Gastrocnemius medialis (tissue), 4 donors: Measurements from ENCODE around the gene ARHGAP15. TPM values are rescaled to one million over a fixed set of nuclear protein-coding genes. Genes with fewer than 3 reads are reported as not detected.

Experiments used
- ATAC-seq, 2 donors: fragments of 150-250 bp; one replicate each; pipeline ENCODE4 v1.9.1; 2016
- DNase-seq, 2 donors: peaks; one replicate each; pipeline ENCODE4 v3.0.0-alpha.2; 2019
- H3K27ac ChIP-seq, 4 donors: fragments of 200-600 bp; sonication (generic); 1 replicate in 1 of 4; 2 replicates in 3 of 4; pipeline ENCODE4 v1.5.1; 2016 to 2018; ENCODE audit warnings: mild to moderate bottlenecking in 2 of 4, moderate library complexity in 1 of 4
- H3K27me3 ChIP-seq, 3 donors: fragments of 200-600 bp; sonication (generic) in 2 of 3; 1 replicate in 1 of 3; 2 replicates in 2 of 3; pipeline versions ENCODE4 v1.5.1 to v1.6.0; 2016 to 2019; ENCODE audit warnings: mild to moderate bottlenecking in 1 of 3, moderate library complexity in 1 of 3
- H3K36me3 ChIP-seq, 2 donors: fragments of 200-600 bp; sonication (generic) in 1 of 2; one replicate each; pipeline ENCODE4 v1.5.1; 2017 to 2018
- H3K4me1 ChIP-seq, 2 donors: fragments of 200-600 bp; sonication (generic) in 1 of 2; one replicate each; pipeline ENCODE4 v1.5.1; 2016 to 2017; ENCODE audit warnings: mild to moderate bottlenecking in 2 of 2
- H3K4me3 ChIP-seq, 4 donors: fragments of 200-600 bp; sonication (generic) in 3 of 4; 1 replicate in 1 of 4; 2 replicates in 3 of 4; pipeline ENCODE4 v1.5.1; 2016 to 2019; ENCODE audit warnings: mild to moderate bottlenecking in 2 of 4
- H3K9me3 ChIP-seq, 3 donors: fragments of 200-600 bp; sonication (generic) in 2 of 3; 1 replicate in 1 of 3; 2 replicates in 2 of 3; pipeline ENCODE4 v1.5.1; 2016 to 2019
- CTCF ChIP-seq, 5 experiments: fragments of 450-650 bp in 3 of 5; fragments of 200-600 bp in 2 of 5; sonication (generic) in 2 of 5; IDR thresholded peaks in 4 of 5; conservative IDR thresholded peaks in 1 of 5; 1 replicate in 4 of 5; 2 replicates in 1 of 5; pipeline ENCODE4 v1.5.1; 2016 to 2019; ENCODE audit warnings: antibody characterized with exemption in 5 of 5, mild to moderate bottlenecking in 3 of 5, moderate library complexity in 3 of 5
- POLR2A ChIP-seq, 2 donors: fragments of 450-650 bp; IDR thresholded peaks; one replicate each; pipeline ENCODE4 v1.6.1; 2017; ENCODE audit warnings: antibody characterized with exemption in 2 of 2, mild to moderate bottlenecking in 2 of 2, moderate library complexity in 2 of 2
- in situ Hi-C, 4 donors: fragments of 200-750 bp; cut with MboI; loops; one replicate each; pipeline versions ENCODE4 v1.15.0 to v1.8.0; 2017; ENCODE audit warnings: low sequenced_read_pairs in 4 of 4
- intact Hi-C: fragments of 100-400 bp; cut with DNase I; formaldehyde crosslinking; loops from one replicate; pipeline ENCODE4 v1.15.1; 2023; ENCODE audit warnings: low total_unique reads
- total RNA-seq, 4 donors: library from RNA; depleted of rRNA; stranded (reverse); fragments of >200 nt; gene quantifications; one replicate each; pipeline versions ENCODE4 v1.1.0 to v1.2.3, GENCODE V29; 2016

Gene ARHGAP15
- total RNA-seq, 4 donors from 2014 or later, result 1.2 to 3.2 (median 1.3) TPM; not detected in 1

GRCh38 chr2:143282684-143283083 lies 153.5 kb downstream of the ARHGAP15 start:
- TF ChIP-seq POLR2A (IDR thresholded peaks at IDR 0.05) (no peak), CTCF (IDR thresholded peaks at IDR 0.05 in 4 of 5, conservative IDR thresholded peaks at IDR 0.05 in 1 of 5) (no peak)
- no peak overlapping the region for H3K4me3 ChIP-seq
- no peak for DNase-seq
- no peaks in the 10 kb centered on the region for H3K4me1 ChIP-seq
- no peaks in the 10 kb centered on the region for H3K9me3 ChIP-seq
- no peaks in the 10 kb centered on the region for H3K36me3 ChIP-seq
- ATAC-seq, result no peak
- intact Hi-C loops (no loop called here), in situ Hi-C loops (no loop called here)
- H3K27ac ChIP-seq, result no peak overlapping the region
- H3K27me3 ChIP-seq, result no peaks in the 10 kb centered on the region

- DNase-seq, result no peak
- Histone ChIP-seq H3K9me3 (no peaks in the 10 kb centered on the region), H3K36me3 (no peaks in the 10 kb centered on the region), H3K27me3 (no peaks in the 10 kb centered on the region), H3K4me3 (no peak overlapping the region), H3K4me1 (no peaks in the 10 kb centered on the region), H3K27ac (no peak overlapping the region)
- TF ChIP-seq CTCF (IDR thresholded peaks at IDR 0.05 in 4 of 5, conservative IDR thresholded peaks at IDR 0.05 in 1 of 5) (no peak), POLR2A (IDR thresholded peaks at IDR 0.05) (no peak)
- intact Hi-C loops (no loop called here), in situ Hi-C loops (no loop called here)
- ATAC-seq, result no peak
These were observed 155.0 kb downstream of the ARHGAP15 start for GRCh38 chr2:143284087-143284675.

GRCh38 chr2:143289025-143289424 lies 159.8 kb downstream of the ARHGAP15 start:
- intact Hi-C loops (no loop called here), in situ Hi-C loops (no loop called here)
- Histone ChIP-seq H3K4me1 (no peaks in the 10 kb centered on the region), H3K27me3 (no peaks in the 10 kb centered on the region), H3K9me3 (no peaks in the 10 kb centered on the region), H3K4me3 (no peak overlapping the region), H3K36me3 (no peaks in the 10 kb centered on the region), H3K27ac (no peak overlapping the region)
- ATAC-seq (no peak), DNase-seq (no peak)
- TF ChIP-seq CTCF (IDR thresholded peaks at IDR 0.05 in 4 of 5, conservative IDR thresholded peaks at IDR 0.05 in 1 of 5) (no peak), POLR2A (IDR thresholded peaks at IDR 0.05) (no peak)

- ATAC-seq (no peak), DNase-seq (no peak)
- Histone ChIP-seq H3K9me3 (no peaks in the 10 kb centered on the region), H3K4me3 (no peak overlapping the region), H3K36me3 (no peaks in the 10 kb centered on the region), H3K27me3 (no peaks in the 10 kb centered on the region), H3K27ac (no peak overlapping the region), H3K4me1 (no peaks in the 10 kb centered on the region)
- intact Hi-C loops (no loop called here), in situ Hi-C loops (no loop called here)
- TF ChIP-seq CTCF (IDR thresholded peaks at IDR 0.05 in 4 of 5, conservative IDR thresholded peaks at IDR 0.05 in 1 of 5), result no peak
These were observed 161.0 kb downstream of the ARHGAP15 start for GRCh38 chr2:143290221-143290620.

GRCh38 chr2:143294068-143294467 lies 164.8 kb downstream of the ARHGAP15 start:
- TF ChIP-seq POLR2A (IDR thresholded peaks at IDR 0.05) (no peak), CTCF (IDR thresholded peaks at IDR 0.05 in 4 of 5, conservative IDR thresholded peaks at IDR 0.05 in 1 of 5) (no peak)
- no peak for DNase-seq
- H3K27me3 ChIP-seq, result no peaks in the 10 kb centered on the region
- no peak overlapping the region for H3K27ac ChIP-seq
- in situ Hi-C loops (no loop called here), intact Hi-C loops (no loop called here)
- no peak for ATAC-seq
- no peak overlapping the region for H3K4me3 ChIP-seq
- H3K36me3 ChIP-seq, result no peaks in the 10 kb centered on the region
- H3K4me1 ChIP-seq, result no peaks in the 10 kb centered on the region
- no peaks in the 10 kb centered on the region for H3K9me3 ChIP-seq
